ENCODE results near the gene KCNJ9. TPM values are rescaled to one million over a fixed set of nuclear protein-coding genes. Genes with fewer than 3 reads are reported as not detected.

The KCNJ9 gene
- total RNA-seq, 1 donor from 2014 or later = not detected

DNA sequence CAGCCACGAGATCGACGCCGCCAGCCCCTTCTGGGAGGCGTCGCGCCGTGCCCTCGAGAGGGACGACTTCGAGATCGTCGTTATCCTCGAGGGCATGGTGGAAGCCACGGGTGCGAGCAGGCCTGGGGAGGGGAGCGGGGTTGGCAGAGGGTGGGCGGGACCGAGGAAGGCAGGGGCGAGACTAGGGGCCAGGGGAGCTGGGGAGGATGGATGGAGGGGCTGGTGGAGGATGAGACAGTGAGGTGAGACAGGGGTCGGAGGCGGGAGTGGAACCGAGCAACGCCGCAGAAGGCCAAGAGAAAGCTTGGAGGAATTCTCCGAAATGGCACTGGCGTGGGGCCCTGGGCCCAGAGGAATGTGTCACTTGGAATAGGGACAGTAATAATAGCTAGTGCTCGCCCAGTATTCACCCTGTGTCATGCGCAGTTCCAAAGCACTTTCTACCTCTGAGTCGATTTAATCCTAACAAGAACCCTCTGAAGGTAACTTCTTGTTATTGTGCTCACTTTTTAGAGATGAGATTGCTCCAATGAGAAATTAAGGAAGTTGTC is 3.5 kb downstream of the KCNJ9 start:
- H3K4me3 Mint-ChIP-seq = no peak overlapping the region
- no peaks in the 10 kb centered on the region for H3K36me3 Mint-ChIP-seq (ENCODE audit: low read depth)
- peaks cover 34% of the 10 kb centered on the region for H3K27me3 Mint-ChIP-seq (ENCODE audit: insufficient read depth)
- DNase-seq (ENCODE audit: low spot score) = no peak
- H3K9me3 Mint-ChIP-seq = no peaks in the 10 kb centered on the region
- no peak overlapping the region for H3K27ac Mint-ChIP-seq
- intact Hi-C loops (cut with micrococcal nuclease) = loop anchor here (1.0 kb wide), 6 partner anchors 14 to 291 kb away; partner anchors contain the start of gene KCNJ10
- peaks cover 22% of the 10 kb centered on the region for H3K4me1 Mint-ChIP-seq (ENCODE audit: low read depth)

DNA sequence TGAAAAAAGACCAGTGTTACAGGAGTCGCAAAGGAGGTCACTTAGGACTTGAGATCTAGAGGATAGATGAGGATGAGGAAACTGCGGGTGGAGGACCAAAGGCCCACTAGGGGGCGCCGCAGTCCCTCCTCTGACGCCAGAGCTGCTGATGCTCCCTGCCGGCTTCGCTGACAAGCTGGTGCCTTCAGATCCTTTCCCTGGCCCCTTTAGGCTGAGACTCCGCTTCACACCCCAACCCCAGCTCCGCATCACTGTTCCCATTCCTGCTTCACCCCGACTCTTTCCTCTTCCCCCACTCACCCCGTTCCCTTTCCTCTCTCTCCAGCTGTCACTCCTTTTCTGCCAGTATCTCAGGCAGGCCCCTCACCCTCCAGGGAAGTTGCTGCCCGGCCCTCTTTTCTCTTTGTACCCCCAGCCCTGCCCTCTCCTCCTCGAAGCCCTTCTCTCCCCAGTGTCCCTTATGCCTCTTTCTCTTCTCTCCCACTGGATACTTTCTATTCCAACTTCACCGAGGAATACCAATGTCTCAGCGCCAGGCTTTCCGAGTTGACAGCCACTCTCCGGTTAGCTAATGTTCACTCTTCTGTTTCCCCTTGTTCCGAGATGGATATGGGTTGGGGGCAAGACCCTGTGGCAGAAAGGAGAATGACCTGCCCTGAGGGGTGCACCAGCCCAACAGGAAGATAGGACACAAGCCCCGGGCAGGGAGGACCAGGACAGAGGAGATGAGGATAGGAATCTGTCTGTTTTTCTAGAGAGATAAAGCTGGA is 4.5 kb downstream of the KCNJ9 start:
- Mint-ChIP-seq H3K36me3 (ENCODE audit: low read depth) (no peaks in the 10 kb centered on the region), H3K4me1 (ENCODE audit: low read depth) (peaks cover 17% of the 10 kb centered on the region), H3K27me3 (ENCODE audit: insufficient read depth) (peaks cover 26% of the 10 kb centered on the region), H3K27ac (no peak overlapping the region), H3K9me3 (no peaks in the 10 kb centered on the region), H3K4me3 (no peak overlapping the region)
- DNase-seq (ENCODE audit: low spot score) = peak; percentile 56
- intact Hi-C loops (cut with micrococcal nuclease) = loop anchor here (1.0 kb wide), 3 partner anchors 13 to 290 kb away; partner anchors contain the start of gene KCNJ10

DNA sequence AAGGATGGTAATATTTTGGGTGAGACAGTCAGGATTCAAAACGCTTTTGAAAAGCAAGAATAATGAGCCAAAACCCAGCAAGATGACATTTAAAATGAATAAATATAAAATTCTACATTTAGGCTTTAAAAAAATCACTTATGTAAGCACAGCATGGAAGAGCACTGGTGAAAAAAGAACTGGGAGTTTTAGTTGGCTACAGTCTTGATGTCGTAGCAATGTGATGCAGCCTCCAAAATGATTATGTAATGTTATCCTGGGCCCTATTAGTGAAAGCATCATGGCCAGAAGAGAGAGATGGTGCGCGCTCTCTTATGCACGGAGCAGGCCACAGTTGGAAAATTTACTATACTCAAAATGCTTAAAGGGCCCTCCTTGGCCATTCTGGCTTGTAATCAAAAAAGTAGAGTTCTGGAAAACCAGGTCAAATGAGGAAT is 5.1 kb downstream of the KCNJ9 start:
- H3K27ac Mint-ChIP-seq = no peak overlapping the region
- intact Hi-C loops (cut with micrococcal nuclease) = no loop called here

DNA sequence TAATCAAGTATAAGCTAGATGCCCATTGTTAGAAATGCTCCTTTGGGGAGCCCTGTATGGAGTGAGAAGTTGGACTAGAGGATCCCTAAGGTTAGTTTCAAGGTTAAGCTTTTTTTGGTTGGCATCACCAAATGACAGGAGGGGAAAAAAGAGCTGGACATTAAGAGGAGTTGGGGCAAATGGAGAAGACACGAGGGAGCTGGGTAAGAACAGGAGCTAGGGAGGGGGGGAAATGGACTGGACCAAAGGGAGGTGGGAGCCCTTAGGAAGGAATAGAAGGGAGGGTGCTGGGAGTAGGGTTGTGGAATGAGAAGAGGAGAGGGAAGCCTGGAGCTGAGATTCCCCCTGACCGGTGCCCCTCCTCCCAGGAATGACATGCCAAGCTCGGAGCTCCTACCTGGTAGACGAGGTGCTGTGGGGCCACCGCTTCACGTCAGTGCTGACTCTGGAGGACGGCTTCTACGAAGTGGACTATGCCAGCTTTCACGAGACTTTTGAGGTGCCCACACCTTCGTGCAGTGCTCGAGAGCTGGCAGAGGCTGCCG is 5.9 kb downstream of the KCNJ9 start:
- Mint-ChIP-seq H3K4me3 (no peak overlapping the region), H3K4me1 (ENCODE audit: low read depth) (peaks cover 12% of the 10 kb centered on the region), H3K9me3 (no peaks in the 10 kb centered on the region), H3K27me3 (ENCODE audit: insufficient read depth) (peaks cover 16% of the 10 kb centered on the region), H3K36me3 (ENCODE audit: low read depth) (peaks cover 2% of the 10 kb centered on the region), H3K27ac (no peak overlapping the region)
- DNase-seq (ENCODE audit: low spot score) = no peak
- intact Hi-C loops (cut with micrococcal nuclease) = no loop called here

More for the DNA sequence above, 5.1 kb downstream of the KCNJ9 start:
- peaks cover 20% of the 10 kb centered on the region for H3K27me3 Mint-ChIP-seq (ENCODE audit: insufficient read depth)
- H3K36me3 Mint-ChIP-seq (ENCODE audit: low read depth) = no peaks in the 10 kb centered on the region
- no peak for DNase-seq (ENCODE audit: low spot score)
- peaks cover 12% of the 10 kb centered on the region for H3K4me1 Mint-ChIP-seq (ENCODE audit: low read depth)
- H3K4me3 Mint-ChIP-seq = no peak overlapping the region
- H3K9me3 Mint-ChIP-seq = no peaks in the 10 kb centered on the region

DNA sequence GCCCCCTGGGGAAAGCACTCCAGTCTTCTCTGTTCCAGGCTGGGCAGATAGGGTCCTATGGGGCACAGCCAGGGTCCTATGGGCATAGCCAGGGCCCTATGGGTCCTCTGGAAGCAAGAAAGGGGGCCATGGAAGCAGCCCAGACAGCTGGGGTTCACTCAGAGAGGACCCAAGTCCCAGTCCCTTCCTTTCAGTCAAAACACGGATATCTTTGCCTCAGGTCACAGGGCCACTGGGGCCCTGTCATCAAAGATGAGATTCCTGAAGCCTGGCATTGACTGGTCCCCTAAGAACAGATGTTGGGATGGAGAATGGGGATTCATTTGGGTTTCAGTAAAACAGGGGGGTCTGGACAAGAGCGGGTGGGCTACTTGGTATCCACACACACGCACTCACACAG is 8.5 kb downstream of the KCNJ9 start:
- intact Hi-C loops (cut with micrococcal nuclease) = no loop called here
- H3K27ac Mint-ChIP-seq = no peak overlapping the region
- H3K4me1 Mint-ChIP-seq (ENCODE audit: low read depth) = peaks cover 7% of the 10 kb centered on the region
- no peak for DNase-seq (ENCODE audit: low spot score)
- no peak overlapping the region for H3K4me3 Mint-ChIP-seq
- no peaks in the 10 kb centered on the region for H3K9me3 Mint-ChIP-seq
- H3K27me3 Mint-ChIP-seq (ENCODE audit: insufficient read depth) = no peaks in the 10 kb centered on the region
- H3K36me3 Mint-ChIP-seq (ENCODE audit: low read depth) = peaks cover 2% of the 10 kb centered on the region

DNA sequence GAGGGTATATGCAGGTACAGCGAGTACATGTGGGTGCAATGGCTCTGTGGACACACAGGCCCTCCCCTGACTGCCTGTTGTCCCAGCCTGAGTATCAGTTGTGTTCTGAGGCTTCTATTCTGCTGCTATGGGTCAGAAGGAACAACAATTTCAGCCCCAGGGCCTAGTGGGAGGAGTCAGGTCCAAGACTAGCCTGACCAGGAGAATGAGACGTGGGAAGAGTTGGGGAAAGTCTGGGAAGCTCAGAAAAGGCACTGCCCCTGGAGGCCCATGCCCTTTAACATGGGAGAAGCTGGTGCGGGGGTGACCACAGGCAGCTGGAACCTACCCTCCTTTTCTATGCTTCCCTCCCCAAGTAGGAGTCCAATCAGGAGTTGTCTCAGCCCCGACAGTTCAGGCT is 9.4 kb downstream of the KCNJ9 start:
- Mint-ChIP-seq H3K9me3 (no peaks in the 10 kb centered on the region), H3K27me3 (ENCODE audit: insufficient read depth) (no peaks in the 10 kb centered on the region), H3K36me3 (ENCODE audit: low read depth) (peaks cover 2% of the 10 kb centered on the region), H3K4me1 (ENCODE audit: low read depth) (peaks cover 4% of the 10 kb centered on the region), H3K4me3 (no peak overlapping the region), H3K27ac (no peak overlapping the region)
- intact Hi-C loops (cut with micrococcal nuclease) = no loop called here
- DNase-seq (ENCODE audit: low spot score) = no peak

DNA sequence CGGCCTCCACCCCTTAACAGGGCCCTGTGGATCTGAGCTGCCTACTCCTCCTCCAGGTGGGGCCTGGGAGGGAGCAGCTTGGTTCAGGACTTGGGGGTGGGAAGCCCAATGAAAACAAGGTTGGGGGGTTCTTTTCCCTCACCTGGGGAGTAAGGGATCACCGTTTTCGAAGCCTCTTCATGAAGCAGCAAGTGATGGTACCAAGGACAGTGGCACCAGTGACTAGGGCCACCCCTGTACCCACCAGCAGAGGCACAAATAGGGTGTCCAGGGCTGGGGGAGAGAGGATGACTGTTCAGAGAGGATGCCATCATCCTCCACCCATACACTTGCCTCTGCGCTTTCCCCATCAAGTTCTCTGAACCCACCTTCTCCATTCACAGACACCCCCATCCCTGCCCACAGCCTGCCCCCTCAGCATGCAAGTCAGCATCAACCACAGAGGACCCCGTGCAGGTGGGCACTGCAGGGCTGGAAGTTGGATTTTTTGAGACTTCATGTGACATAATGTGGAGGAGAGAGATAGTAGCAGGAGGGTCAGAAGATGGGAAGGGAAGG is 10.4 kb downstream of the KCNJ9 start:
- H3K4me1 Mint-ChIP-seq (ENCODE audit: low read depth) = peaks cover 12% of the 10 kb centered on the region
- no peak overlapping the region for H3K4me3 Mint-ChIP-seq
- peaks cover 2% of the 10 kb centered on the region for H3K36me3 Mint-ChIP-seq (ENCODE audit: low read depth)
- H3K27me3 Mint-ChIP-seq (ENCODE audit: insufficient read depth) = no peaks in the 10 kb centered on the region
- intact Hi-C loops (cut with micrococcal nuclease) = no loop called here
- H3K27ac Mint-ChIP-seq = no peak overlapping the region
- no peak for DNase-seq (ENCODE audit: low spot score)
- H3K9me3 Mint-ChIP-seq = no peaks in the 10 kb centered on the region

DNA sequence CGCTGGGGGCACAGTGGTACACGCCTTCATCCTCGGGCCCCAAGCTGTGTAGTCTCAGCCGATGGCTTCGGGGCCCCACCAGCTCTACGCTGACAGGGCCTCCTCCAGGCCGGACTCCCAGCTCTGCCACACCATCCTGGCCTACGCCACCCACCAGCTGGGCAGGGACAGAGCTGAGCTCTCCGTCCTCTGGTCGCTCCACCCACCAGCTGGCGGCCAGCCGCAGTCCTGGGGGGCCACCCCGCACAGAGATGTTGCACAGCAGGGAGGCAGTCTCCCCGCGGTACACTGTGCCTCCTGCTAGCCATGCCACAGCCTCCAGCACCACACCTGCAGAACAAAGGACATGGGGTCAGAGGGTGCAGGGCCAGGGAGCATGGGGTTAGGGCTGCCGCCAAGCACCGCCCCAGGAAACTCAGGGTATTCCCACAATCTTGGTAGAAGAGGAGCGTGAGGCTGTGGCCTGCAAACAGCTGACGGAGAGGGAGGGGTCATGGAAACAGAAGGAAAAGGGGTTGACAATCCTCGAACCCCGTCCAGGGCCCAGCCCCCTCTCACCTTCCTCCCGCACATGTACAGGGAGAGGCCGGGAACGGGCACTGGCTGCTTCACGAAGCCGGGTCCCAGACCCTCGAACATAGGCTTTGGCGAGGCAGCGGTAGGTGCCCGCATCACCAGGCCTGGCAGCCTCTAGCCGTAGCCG is 11.2 kb downstream of the KCNJ9 start:
- Mint-ChIP-seq H3K9me3 (no peaks in the 10 kb centered on the region), H3K36me3 (ENCODE audit: low read depth) (peaks cover 2% of the 10 kb centered on the region), H3K4me1 (ENCODE audit: low read depth) (peaks cover 19% of the 10 kb centered on the region), H3K27ac (no peak overlapping the region), H3K27me3 (ENCODE audit: insufficient read depth) (no peaks in the 10 kb centered on the region), H3K4me3 (no peak overlapping the region)
- intact Hi-C loops (cut with micrococcal nuclease) = no loop called here
- no peak for DNase-seq (ENCODE audit: low spot score)

DNA sequence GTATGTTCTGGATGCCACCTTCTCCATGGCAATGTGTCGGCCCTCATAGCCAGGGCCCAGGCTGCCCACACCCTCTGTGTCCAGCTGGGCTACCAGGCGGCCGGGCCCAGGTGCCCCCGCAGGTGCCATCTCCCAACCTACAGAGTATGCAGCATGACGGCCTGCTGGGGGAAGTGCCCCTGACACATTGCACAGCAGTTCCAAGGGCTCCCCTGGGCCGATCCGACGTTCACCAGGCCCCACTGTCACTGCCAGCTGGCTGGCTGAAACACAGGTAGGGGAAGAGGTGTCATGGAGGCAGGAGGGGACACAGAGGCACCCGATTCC is 11.7 kb downstream of the KCNJ9 start:
- peaks cover 2% of the 10 kb centered on the region for H3K36me3 Mint-ChIP-seq (ENCODE audit: low read depth)
- H3K4me1 Mint-ChIP-seq (ENCODE audit: low read depth) = peaks cover 24% of the 10 kb centered on the region
- DNase-seq (ENCODE audit: low spot score) = no peak
- no peaks in the 10 kb centered on the region for H3K27me3 Mint-ChIP-seq (ENCODE audit: insufficient read depth)
- H3K9me3 Mint-ChIP-seq = no peaks in the 10 kb centered on the region
- no peak overlapping the region for H3K27ac Mint-ChIP-seq
- H3K4me3 Mint-ChIP-seq = no peak overlapping the region
- intact Hi-C loops (cut with micrococcal nuclease) = no loop called here

DNA sequence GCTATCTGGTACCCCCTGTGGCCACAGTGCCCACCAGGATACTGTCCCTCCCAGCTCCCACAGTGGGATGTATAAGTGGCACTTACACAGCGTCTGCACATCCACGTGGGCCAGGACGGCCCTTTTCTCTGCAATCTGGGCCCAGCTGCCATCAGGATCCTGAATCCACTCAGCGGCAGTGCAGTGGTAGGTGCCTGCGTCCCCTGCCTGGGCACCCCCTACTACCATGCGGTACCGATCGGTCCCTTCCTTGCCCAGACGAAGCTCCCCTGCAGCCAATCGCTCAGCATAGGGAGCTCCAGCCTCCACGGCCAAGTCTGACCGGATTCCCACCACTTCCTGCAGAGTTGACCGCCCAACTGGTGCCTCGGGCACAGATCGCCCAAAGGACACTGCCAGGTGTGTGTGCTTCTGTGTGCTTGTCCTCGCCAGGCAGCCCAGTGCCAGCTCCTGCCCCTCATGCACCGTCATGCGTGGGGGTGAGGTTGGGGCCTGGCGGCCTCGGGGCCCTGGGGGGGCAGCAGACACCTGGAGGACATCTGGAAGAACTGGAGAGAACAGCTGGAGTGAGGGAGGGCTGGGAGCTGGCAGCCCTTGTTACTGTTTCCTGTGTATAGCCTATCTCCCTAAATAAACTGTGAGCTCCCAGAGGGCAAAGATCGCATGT is 12.4 kb downstream of the KCNJ9 start:
- Mint-ChIP-seq H3K27me3 (ENCODE audit: insufficient read depth) (no peaks in the 10 kb centered on the region), H3K4me3 (no peak overlapping the region), H3K27ac (no peak overlapping the region), H3K9me3 (no peaks in the 10 kb centered on the region), H3K4me1 (ENCODE audit: low read depth) (peaks cover 24% of the 10 kb centered on the region), H3K36me3 (ENCODE audit: low read depth) (peaks cover 2% of the 10 kb centered on the region)
- intact Hi-C loops (cut with micrococcal nuclease) = no loop called here
- no peak for DNase-seq (ENCODE audit: low spot score)

DNA sequence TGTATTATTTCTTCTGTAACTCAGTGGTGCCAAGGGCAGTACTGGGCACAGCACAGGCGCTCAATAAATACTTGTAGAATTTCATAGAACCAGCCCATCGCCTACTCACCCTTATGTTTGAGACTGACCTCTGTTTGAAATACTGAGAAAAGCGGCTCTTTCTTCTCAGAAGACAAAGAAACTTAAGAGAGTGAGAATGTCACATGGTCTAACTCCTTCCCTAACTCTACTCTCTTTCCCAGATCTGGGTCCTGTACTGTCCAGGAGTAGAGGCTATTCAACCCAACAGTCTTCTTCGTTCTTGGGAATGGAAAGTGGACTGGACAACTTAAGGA is 12.9 kb downstream of the KCNJ9 start:
- H3K4me1 Mint-ChIP-seq (ENCODE audit: low read depth) = peaks cover 26% of the 10 kb centered on the region
- no peak overlapping the region for H3K4me3 Mint-ChIP-seq
- H3K9me3 Mint-ChIP-seq = no peaks in the 10 kb centered on the region
- H3K36me3 Mint-ChIP-seq (ENCODE audit: low read depth) = peaks cover 2% of the 10 kb centered on the region
- H3K27me3 Mint-ChIP-seq (ENCODE audit: insufficient read depth) = no peaks in the 10 kb centered on the region
- H3K27ac Mint-ChIP-seq = no peak overlapping the region
- intact Hi-C loops (cut with micrococcal nuclease) = no loop called here
- DNase-seq (ENCODE audit: low spot score) = no peak

DNA sequence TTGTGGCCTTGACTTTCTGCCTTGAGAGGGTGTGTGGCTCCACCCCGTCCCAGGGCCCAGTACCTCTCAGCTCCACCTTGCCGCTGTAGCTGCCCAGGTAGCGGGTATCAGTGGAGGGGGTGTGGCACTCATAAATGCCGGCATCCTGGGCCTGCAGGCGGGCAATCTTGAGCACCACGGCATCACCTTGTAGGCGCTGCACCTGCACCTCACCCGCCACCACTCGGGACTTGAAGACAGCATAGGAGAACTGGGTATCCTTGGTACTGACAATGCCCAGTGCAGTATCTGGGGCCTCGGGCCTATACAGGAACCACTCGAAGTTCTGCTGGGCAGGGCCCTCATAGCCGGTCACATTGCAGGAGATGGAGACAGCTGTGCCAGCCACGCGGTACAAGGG is 13.5 kb downstream of the KCNJ9 start:
- Mint-ChIP-seq H3K36me3 (ENCODE audit: low read depth) (peaks cover 2% of the 10 kb centered on the region), H3K4me1 (ENCODE audit: low read depth) (peaks cover 31% of the 10 kb centered on the region), H3K9me3 (no peaks in the 10 kb centered on the region), H3K27ac (no peak overlapping the region), H3K27me3 (ENCODE audit: insufficient read depth) (no peaks in the 10 kb centered on the region), H3K4me3 (no peak overlapping the region)
- intact Hi-C loops (cut with micrococcal nuclease) = loop anchor here (5.0 kb wide), 1 partner anchor 1302 kb away; no protein-coding TSS in a partner anchor
- DNase-seq (ENCODE audit: low spot score) = no peak

Measured in activated T-helper 1 cell treated with anti-CD3 and anti-CD28 coated beads, Interleukin-12 subunit alpha, Interleukin-12 subunit beta, Interleukin-2, Interleukin-4 antibody, amounts not matched to agents 30 ng/mL and 10 ng/mL and 1 ng/mL, durations not matched to agents 14 hours and 24 hours and 36 hours (primary cell).